Breast epithelium (tissue), 4 donors: ENCODE results near the gene ACADL. TPM values are rescaled to one million over a fixed set of nuclear protein-coding genes. Genes with fewer than 3 reads are reported as not detected.
"Not testable (repeated sequence)": the region's sequence is repeated elsewhere in the genome, so short reads cannot be mapped to it uniquely, and the experiment has no call there.

Experiments used
- DNase-seq, 2 donors: peaks; one replicate each; pipeline ENCODE4 v3.0.0-alpha.2; 2019; ENCODE audit warnings: low spot score in 2 of 2
- H3K27ac ChIP-seq, 2 donors: fragments of 200-600 bp; sonication (generic) in 1 of 2; one replicate each; pipeline ENCODE4 v1.5.1; 2016 to 2019; ENCODE audit warnings: mild to moderate bottlenecking in 1 of 2
- H3K27me3 ChIP-seq, 2 donors: fragments of 200-600 bp; sonication (generic) in 1 of 2; one replicate each; pipeline versions ENCODE4 v1.5.1 to v1.6.0; 2017 to 2019; ENCODE audit warnings: control low read depth in 1 of 2, mild to moderate bottlenecking in 1 of 2
- H3K36me3 ChIP-seq: fragments of 200-600 bp; one replicate; pipeline ENCODE4 v1.5.1; 2019
- H3K4me1 ChIP-seq, 2 donors: fragments of 200-600 bp; sonication (generic); one replicate each; pipeline ENCODE4 v1.5.1; 2016 to 2019; ENCODE audit warnings: control low read depth in 1 of 2
- H3K4me3 ChIP-seq, 3 donors: fragments of 200-600 bp; sonication (generic); 1 replicate in 2 of 3; 2 replicates in 1 of 3; pipeline ENCODE4 v1.5.1; 2016 to 2019; ENCODE audit warnings: mild to moderate bottlenecking in 3 of 3, moderate library complexity in 2 of 3
- H3K9me3 ChIP-seq, 2 donors: fragments of 200-600 bp; sonication (generic) in 1 of 2; one replicate each; pipeline ENCODE4 v1.5.1; 2016 to 2019; ENCODE audit warnings: control low read depth in 1 of 2
- POLR2A ChIP-seq: fragments of 450-650 bp; IDR thresholded peaks from one replicate; pipeline ENCODE4 v1.6.1; 2016; ENCODE audit warnings: antibody characterized with exemption, mild to moderate bottlenecking, moderate library complexity
- POLR2AphosphoS5 ChIP-seq, 3 donors: sonication (generic); formaldehyde crosslinking; IDR thresholded peaks; one replicate each; pipeline ENCODE4 v1.6.1; 2017; ENCODE audit warnings: antibody characterized with exemption in 3 of 3
- intact Hi-C: fragments of 100-400 bp; cut with DNase I; formaldehyde crosslinking; loops from one replicate; pipeline ENCODE4 v1.15.1; 2023; ENCODE audit warnings: low total_unique reads
- total RNA-seq, 3 donors: library from RNA; depleted of rRNA; stranded (reverse); fragments of >200 nt; gene quantifications; one replicate each; pipeline ENCODE4 v1.1.0, GENCODE V29; 2016
- TF ChIP-seq, protein P1 (sequence below), 3 donors: fragments of 450-650 bp; IDR thresholded peaks; one replicate each; pipeline ENCODE4 v1.5.1; 2016 to 2017; ENCODE audit warnings: antibody characterized with exemption in 3 of 3, mild to moderate bottlenecking in 3 of 3, moderate library complexity in 3 of 3

ACADL gene
- total RNA-seq, 3 donors from 2014 or later = 2.0 to 27.5 (median 2.5) TPM

DNA sequence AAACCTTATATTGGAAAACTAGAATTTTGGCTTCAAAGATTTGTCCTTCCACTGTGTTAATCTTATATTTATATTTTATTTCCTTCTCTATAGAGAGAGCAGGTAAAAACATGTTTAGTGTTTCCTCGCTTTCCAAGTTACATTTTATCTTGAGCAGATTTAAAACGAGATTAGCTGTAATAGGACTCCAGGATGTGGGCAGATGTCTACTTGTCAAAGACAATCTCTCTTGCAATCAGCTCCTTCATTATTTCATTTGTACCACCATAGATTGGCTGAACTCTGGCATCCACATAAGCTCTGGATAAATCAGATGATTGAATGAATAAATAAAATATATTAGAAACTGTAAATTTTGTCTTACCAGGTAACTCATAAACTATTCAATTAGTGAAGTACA is 36.5 kb downstream of the ACADL start:
- no peaks in the 10 kb centered on the region for H3K36me3 ChIP-seq
- DNase-seq = no peak
- no peak overlapping the region for H3K4me3 ChIP-seq
- H3K4me1 ChIP-seq = no peaks in the 10 kb centered on the region
- no peaks in the 10 kb centered on the region for H3K27me3 ChIP-seq
- no peak overlapping the region for H3K27ac ChIP-seq
- intact Hi-C loops = no loop called here
- peaks cover 10 to 29% of the 10 kb centered on the region in 2 donors for H3K9me3 ChIP-seq
- no peak for TF ChIP-seq POLR2A
- no peak for TF ChIP-seq POLR2AphosphoS5 (IDR thresholded peaks at IDR 0.05)

DNA sequence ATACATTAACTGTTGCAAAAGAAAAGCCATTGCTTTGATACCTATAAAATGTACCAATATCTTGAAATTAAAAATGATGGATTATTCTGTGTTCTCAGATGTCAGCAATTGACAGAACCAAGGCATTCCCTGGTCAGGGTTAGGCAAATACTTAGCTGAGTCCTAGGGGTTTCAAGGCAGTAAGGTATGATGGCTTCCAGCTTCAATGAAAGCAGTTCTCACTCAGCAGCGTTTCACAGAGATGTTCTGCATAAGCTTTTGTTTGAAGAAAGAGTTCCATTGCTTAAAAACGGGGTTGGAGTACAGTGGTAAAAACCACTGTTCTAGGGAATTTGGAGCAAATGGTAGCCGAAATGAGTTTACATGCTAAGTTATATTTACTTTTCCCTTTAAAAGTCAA is 37.1 kb downstream of the ACADL start:
- TF ChIP-seq POLR2A = no peak
- TF ChIP-seq, protein P1, sequence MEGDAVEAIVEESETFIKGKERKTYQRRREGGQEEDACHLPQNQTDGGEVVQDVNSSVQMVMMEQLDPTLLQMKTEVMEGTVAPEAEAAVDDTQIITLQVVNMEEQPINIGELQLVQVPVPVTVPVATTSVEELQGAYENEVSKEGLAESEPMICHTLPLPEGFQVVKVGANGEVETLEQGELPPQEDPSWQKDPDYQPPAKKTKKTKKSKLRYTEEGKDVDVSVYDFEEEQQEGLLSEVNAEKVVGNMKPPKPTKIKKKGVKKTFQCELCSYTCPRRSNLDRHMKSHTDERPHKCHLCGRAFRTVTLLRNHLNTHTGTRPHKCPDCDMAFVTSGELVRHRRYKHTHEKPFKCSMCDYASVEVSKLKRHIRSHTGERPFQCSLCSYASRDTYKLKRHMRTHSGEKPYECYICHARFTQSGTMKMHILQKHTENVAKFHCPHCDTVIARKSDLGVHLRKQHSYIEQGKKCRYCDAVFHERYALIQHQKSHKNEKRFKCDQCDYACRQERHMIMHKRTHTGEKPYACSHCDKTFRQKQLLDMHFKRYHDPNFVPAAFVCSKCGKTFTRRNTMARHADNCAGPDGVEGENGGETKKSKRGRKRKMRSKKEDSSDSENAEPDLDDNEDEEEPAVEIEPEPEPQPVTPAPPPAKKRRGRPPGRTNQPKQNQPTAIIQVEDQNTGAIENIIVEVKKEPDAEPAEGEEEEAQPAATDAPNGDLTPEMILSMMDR (IDR thresholded peaks at IDR 0.05) = no peak
- TF ChIP-seq POLR2AphosphoS5 (IDR thresholded peaks at IDR 0.05) = no peak
- Histone ChIP-seq H3K9me3 (peaks cover 12 to 35% of the 10 kb centered on the region in 2 donors), H3K4me1 (no peaks in the 10 kb centered on the region), H3K36me3 (no peaks in the 10 kb centered on the region), H3K4me3 (no peak overlapping the region), H3K27ac (no peak overlapping the region), H3K27me3 (no peaks in the 10 kb centered on the region)
- intact Hi-C loops = no loop called here
- no peak for DNase-seq

DNA sequence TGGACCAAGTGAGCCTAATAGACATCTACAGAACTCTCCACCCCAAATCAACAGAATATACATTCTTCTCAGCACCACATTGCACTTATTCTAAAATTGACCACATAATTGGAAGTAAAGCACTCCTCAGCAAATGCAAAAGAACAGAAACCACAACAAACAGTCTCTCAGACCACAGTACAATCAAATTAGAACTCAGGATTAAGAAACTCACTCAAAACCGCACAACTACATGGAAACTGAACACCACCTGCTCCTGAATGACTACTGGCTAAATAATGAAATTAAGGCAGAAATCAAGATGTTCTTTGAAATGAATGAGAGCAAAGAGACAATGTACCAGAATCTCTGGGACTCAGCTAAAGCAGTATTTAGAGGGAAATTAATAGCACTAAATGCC is 41.3 kb downstream of the ACADL start:
- peaks cover 12 to 36% of the 10 kb centered on the region in 2 donors for H3K9me3 ChIP-seq
- H3K36me3 ChIP-seq, H3K4me1 ChIP-seq, H3K27me3 ChIP-seq, intact Hi-C loops, H3K4me3 ChIP-seq, H3K27ac ChIP-seq, DNase-seq: not testable (repeated sequence)

DNA sequence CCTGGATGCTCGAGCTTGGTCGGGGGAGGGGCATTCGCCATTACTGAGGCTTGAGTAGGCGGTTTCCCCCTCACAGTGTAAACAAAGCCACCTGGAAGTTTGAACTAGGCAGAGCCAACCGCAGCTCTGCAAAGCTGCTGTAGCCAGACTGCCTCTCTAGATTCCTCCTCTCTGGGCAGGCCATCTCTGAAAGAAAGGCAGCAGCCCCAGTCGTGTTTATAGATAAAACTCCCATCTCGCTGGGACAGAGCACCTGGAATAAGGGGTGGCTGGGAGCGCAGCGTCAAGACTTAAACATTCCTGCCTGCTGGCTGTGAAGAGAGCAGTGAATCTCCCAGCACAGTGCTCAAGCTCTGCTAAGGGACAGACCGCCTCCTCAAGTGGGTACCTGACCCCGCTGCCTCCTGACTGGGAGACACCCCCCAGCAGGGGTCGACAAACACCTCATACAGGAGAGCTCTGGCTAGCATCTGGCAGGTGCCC is 43.6 kb downstream of the ACADL start:
- H3K36me3 ChIP-seq, H3K4me1 ChIP-seq, H3K27ac ChIP-seq, H3K27me3 ChIP-seq, H3K4me3 ChIP-seq, intact Hi-C loops: not testable (repeated sequence)
- H3K9me3 ChIP-seq = peaks cover 12 to 36% of the 10 kb centered on the region in 2 donors
- DNase-seq = peak in 1 of 2 donors; percentile 54

DNA sequence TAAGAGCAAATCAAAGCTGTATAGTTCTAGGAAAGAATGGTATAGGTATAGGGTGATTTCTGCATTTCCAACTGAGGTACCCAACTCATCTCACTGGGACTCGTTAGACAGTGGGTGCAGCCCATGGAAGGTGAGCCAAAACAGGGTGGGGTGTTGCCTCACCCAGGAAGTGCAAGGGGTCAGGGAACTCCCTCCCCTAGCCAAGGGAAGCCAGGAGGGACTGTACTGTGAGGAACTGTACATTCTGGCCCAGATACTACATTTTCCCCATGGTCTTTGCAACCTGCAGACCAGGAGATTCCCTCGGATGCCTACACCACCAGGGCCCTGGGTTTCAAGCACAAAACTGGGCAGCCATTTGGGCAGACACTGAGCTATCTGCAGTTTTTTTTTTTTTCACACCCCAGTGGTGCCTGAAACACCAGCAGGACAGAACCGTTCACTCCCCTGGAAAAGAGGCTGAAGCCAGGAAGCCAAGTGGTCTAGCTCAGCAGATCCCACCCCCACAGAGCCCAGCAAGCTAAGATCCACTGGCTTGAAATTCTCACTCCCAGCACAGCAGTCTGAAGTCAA is 44.1 kb downstream of the ACADL start:
- H3K4me1 ChIP-seq, H3K27ac ChIP-seq, DNase-seq, H3K4me3 ChIP-seq, H3K27me3 ChIP-seq, intact Hi-C loops, H3K36me3 ChIP-seq: not testable (repeated sequence)
- H3K9me3 ChIP-seq = peaks cover 12 to 31% of the 10 kb centered on the region in 2 donors

DNA sequence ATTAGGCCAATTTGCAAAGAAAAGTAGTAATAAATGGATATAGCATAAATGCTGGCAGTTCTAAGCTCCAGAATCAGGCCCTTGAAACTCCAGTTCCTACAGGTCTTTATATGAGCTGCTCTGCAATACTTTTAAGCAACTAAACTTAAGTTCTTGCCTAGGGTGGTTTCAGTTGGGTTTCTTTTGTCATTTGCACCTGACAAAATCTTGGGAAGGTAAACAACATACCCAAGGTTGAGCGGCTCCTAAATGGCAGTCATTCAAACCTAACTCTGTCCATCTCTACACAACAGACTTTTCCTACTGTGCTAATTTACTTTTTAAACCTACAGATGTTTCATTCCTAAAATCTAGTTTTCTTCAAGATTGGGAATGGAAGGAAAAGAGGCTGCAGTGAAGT is 44.8 kb downstream of the ACADL start:
- intact Hi-C loops = no loop called here
- Histone ChIP-seq H3K36me3 (no peaks in the 10 kb centered on the region), H3K27ac (no peak overlapping the region), H3K27me3 (no peaks in the 10 kb centered on the region), H3K4me1 (no peaks in the 10 kb centered on the region), H3K4me3 (no peak overlapping the region), H3K9me3 (peaks cover 12 to 24% of the 10 kb centered on the region in 2 donors)
- TF ChIP-seq POLR2AphosphoS5 (IDR thresholded peaks at IDR 0.05) (no peak), POLR2A (no peak)
- TF ChIP-seq, protein P1 (IDR thresholded peaks at IDR 0.05) = no peak
- no peak for DNase-seq

DNA sequence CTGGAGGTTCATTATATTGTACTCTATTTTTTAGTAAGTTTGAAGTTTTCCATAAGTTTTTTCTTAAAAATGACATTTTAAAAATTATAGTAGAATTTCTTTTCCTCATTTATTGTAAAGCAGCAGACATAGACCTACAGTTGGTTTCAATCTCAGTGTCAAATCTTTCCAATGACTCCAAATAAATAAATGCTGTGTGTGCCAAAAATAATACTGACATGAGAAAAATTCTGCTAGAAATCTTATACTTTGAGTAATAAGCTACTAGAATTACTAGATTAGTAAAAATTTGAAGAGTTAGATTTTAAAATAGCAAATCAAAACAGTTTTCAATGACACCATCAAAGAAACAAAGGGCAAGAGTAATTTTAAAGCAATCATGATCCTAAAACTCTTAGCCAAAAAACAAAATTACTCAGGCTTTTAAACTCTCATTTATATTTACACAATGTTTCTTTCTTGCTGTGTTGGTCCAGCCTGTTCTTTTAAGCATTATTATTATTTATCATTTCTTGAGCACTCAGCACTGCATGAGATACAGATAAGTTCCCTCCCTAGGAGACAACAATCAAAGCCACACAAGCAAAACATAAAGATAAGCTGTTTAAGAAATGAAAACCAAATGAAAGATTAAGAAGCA is 45.8 kb downstream of the ACADL start:
- intact Hi-C loops = no loop called here

More for the DNA sequence above, 45.8 kb downstream of the ACADL start:
- no peak for DNase-seq
- Histone ChIP-seq H3K27ac (no peak overlapping the region), H3K4me1 (no peaks in the 10 kb centered on the region), H3K36me3 (no peaks in the 10 kb centered on the region), H3K4me3 (no peak overlapping the region), H3K27me3 (no peaks in the 10 kb centered on the region), H3K9me3 (peaks cover 9 to 14% of the 10 kb centered on the region in 2 donors)
- TF ChIP-seq POLR2A (no peak), POLR2AphosphoS5 (IDR thresholded peaks at IDR 0.05) (no peak)
- TF ChIP-seq, protein P1 (IDR thresholded peaks at IDR 0.05) = no peak
